WTC11 (cell line): ENCODE data around the gene ZBTB7B.

Experiments used
- CTCF ChIP-seq: fragments of 200-600 bp; IDR thresholded peaks from 2 replicates; pipeline ENCODE4 v1.8.0; 2022; ENCODE audit warnings: antibody characterized with exemption
- MAX ChIP-seq: sonication (generic); formaldehyde crosslinking; IDR thresholded peaks from 2 replicates; pipeline ENCODE4 v1.8.0; 2022; ENCODE audit warnings: mild to moderate bottlenecking, missing genetic modification reagents
- RORB ChIP-seq: fragments of 250-450 bp; sonication (Bioruptor Pico); IDR thresholded peaks from 2 replicates; pipeline ENCODE4 v1.9.0; 2021; ENCODE audit warnings: mild to moderate bottlenecking
- TEAD4 ChIP-seq: sonication (generic); formaldehyde crosslinking; IDR thresholded peaks from 2 replicates; pipeline ENCODE4 v1.8.0; 2022; ENCODE audit warnings: mild to moderate bottlenecking, missing genetic modification reagents

GRCh38 chr1:154966111-154966510, 36.5 kb upstream of the ZBTB7B start:
- TF ChIP-seq RORB (CRISPR knock-in tag) (no peak), CTCF (no peak), MAX (CRISPR knock-in tag) (no peak), TEAD4 (CRISPR knock-in tag) (no peak)
